ENCODE data around the gene MCCC2. TPM values are rescaled to one million over a fixed set of nuclear protein-coding genes. Genes with fewer than 3 reads are reported as not detected.

MCCC2 gene
- total RNA-seq, 1 donor from 2014 or later = 19.8 TPM

- Histone ChIP-seq H3K36me3 (ENCODE audit: control insufficient read depth in 3 of 3, insufficient read depth in 3 of 3, low read length in 3 of 3) (no peaks in the 10 kb centered on the region), H3K4me1 (ENCODE audit: control insufficient read depth in 3 of 3, insufficient read depth in 3 of 3, low read length in 3 of 3) (no peaks in the 10 kb centered on the region), H3K27me3 (ENCODE audit: control insufficient read depth in 3 of 3, insufficient read depth in 3 of 3, low read length in 3 of 3) (peaks cover 0 to 4% (median 3%) of the 10 kb centered on the region in 3 donors), H3K9me3 (ENCODE audit: control insufficient read depth in 3 of 3, low read length in 3 of 3) (no peaks in the 10 kb centered on the region), H3K9ac (ENCODE audit: low read depth in 1 of 3, low read length in 3 of 3) (no peak overlapping the region), H3K27ac (ENCODE audit: low read depth, low read length) (no peak overlapping the region), H3K4me3 (ENCODE audit: low read length in 3 of 3) (no peak overlapping the region)
Observed at GRCh38 chr5:71681296-71681695, 94.2 kb downstream of the MCCC2 start.

GRCh38 chr5:71684309-71684708 is 97.2 kb downstream of the MCCC2 start:
- Histone ChIP-seq H3K9me3 (ENCODE audit: control insufficient read depth in 3 of 3, low read length in 3 of 3) (no peaks in the 10 kb centered on the region), H3K27ac (ENCODE audit: low read depth, low read length) (no peak overlapping the region), H3K4me1 (ENCODE audit: control insufficient read depth in 3 of 3, insufficient read depth in 3 of 3, low read length in 3 of 3) (no peaks in the 10 kb centered on the region), H3K9ac (ENCODE audit: low read depth in 1 of 3, low read length in 3 of 3) (no peak overlapping the region), H3K4me3 (ENCODE audit: low read length in 3 of 3) (no peak overlapping the region), H3K27me3 (ENCODE audit: control insufficient read depth in 3 of 3, insufficient read depth in 3 of 3, low read length in 3 of 3) (peaks cover 0 to 4% (median 3%) of the 10 kb centered on the region in 3 donors), H3K36me3 (ENCODE audit: control insufficient read depth in 3 of 3, insufficient read depth in 3 of 3, low read length in 3 of 3) (no peaks in the 10 kb centered on the region)

DNA sequence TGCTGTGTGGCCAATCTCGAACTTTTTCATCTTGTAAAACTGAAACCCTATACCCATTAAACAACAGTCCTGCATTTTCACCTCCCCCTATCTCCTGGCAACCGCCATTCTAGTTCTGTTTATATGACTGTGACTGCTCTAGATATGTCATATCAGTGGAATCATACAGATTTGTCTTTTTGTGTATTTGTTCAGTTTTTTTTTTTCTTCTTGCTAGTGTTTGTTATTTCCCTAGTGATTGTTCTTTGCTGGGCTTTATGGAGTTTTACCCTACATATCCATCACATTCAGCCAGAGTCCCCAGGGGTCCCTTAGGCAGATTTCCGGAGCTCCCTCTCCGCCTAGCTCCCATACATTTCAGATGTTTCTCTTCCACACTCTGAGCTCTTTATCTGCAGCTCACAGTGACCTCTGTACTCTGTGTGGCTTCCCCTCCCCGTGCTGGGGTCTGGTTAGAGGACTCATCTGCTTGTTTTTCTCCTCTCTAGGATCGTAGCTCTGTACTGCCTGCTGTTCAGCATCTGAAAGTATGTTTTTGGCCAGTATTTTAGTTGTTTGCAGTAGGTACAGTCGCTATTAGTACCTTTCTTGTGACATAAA is 106.8 kb downstream of the MCCC2 start:
- Histone ChIP-seq H3K27ac (ENCODE audit: low read depth, low read length) (no peak overlapping the region), H3K4me1 (ENCODE audit: control insufficient read depth in 3 of 3, insufficient read depth in 3 of 3, low read length in 3 of 3) (no peaks in the 10 kb centered on the region), H3K36me3 (ENCODE audit: control insufficient read depth in 3 of 3, insufficient read depth in 3 of 3, low read length in 3 of 3) (no peaks in the 10 kb centered on the region), H3K4me3 (ENCODE audit: low read length in 3 of 3) (no peak overlapping the region), H3K9me3 (ENCODE audit: control insufficient read depth in 3 of 3, low read length in 3 of 3) (no peaks in the 10 kb centered on the region), H3K9ac (ENCODE audit: low read depth in 1 of 3, low read length in 3 of 3) (no peak overlapping the region), H3K27me3 (ENCODE audit: control insufficient read depth in 3 of 3, insufficient read depth in 3 of 3, low read length in 3 of 3) (peaks cover 0 to 7% (median 0%) of the 10 kb centered on the region in 3 donors)

DNA sequence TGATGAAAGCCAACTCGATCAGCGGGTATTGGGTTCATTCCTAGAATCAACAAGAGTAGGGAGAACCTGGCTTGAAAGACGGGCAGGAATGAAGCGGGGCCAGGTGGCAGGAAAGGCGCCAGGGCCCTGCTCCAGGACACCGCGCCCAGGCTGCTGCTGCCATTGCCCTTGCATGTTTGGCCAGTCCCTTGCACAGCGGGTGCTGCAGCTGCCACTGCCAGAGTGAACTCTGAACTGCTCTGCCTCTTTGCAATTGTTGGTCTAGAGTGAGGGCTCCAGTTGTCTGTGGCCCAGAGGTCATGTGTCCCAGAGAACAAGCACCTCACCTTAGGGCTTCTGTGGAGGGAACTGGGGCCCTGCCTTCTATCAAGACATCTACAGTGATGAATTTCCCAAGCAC is 107.9 kb downstream of the MCCC2 start:
- no peak overlapping the region for H3K27ac ChIP-seq (ENCODE audit: low read depth, low read length)
- H3K4me3 ChIP-seq (ENCODE audit: low read length in 3 of 3) = no peak overlapping the region
- H3K4me1 ChIP-seq (ENCODE audit: control insufficient read depth in 3 of 3, insufficient read depth in 3 of 3, low read length in 3 of 3) = no peaks in the 10 kb centered on the region
- no peaks in the 10 kb centered on the region for H3K36me3 ChIP-seq (ENCODE audit: control insufficient read depth in 3 of 3, insufficient read depth in 3 of 3, low read length in 3 of 3)
- H3K9me3 ChIP-seq (ENCODE audit: control insufficient read depth in 3 of 3, low read length in 3 of 3) = no peaks in the 10 kb centered on the region
- no peak overlapping the region for H3K9ac ChIP-seq (ENCODE audit: low read depth in 1 of 3, low read length in 3 of 3)
- H3K27me3 ChIP-seq (ENCODE audit: control insufficient read depth in 3 of 3, insufficient read depth in 3 of 3, low read length in 3 of 3) = peaks cover 0 to 7% (median 0%) of the 10 kb centered on the region in 3 donors

GRCh38 chr5:71695595-71695994 is 108.5 kb downstream of the MCCC2 start:
- Histone ChIP-seq H3K9me3 (ENCODE audit: control insufficient read depth in 3 of 3, low read length in 3 of 3) (no peaks in the 10 kb centered on the region), H3K27ac (ENCODE audit: low read depth, low read length) (no peak overlapping the region), H3K4me3 (ENCODE audit: low read length in 3 of 3) (no peak overlapping the region), H3K36me3 (ENCODE audit: control insufficient read depth in 3 of 3, insufficient read depth in 3 of 3, low read length in 3 of 3) (no peaks in the 10 kb centered on the region), H3K4me1 (ENCODE audit: control insufficient read depth in 3 of 3, insufficient read depth in 3 of 3, low read length in 3 of 3) (no peaks in the 10 kb centered on the region), H3K9ac (ENCODE audit: low read depth in 1 of 3, low read length in 3 of 3) (no peak overlapping the region), H3K27me3 (ENCODE audit: control insufficient read depth in 3 of 3, insufficient read depth in 3 of 3, low read length in 3 of 3) (peaks cover 0 to 7% (median 0%) of the 10 kb centered on the region in 3 donors)

DNA sequence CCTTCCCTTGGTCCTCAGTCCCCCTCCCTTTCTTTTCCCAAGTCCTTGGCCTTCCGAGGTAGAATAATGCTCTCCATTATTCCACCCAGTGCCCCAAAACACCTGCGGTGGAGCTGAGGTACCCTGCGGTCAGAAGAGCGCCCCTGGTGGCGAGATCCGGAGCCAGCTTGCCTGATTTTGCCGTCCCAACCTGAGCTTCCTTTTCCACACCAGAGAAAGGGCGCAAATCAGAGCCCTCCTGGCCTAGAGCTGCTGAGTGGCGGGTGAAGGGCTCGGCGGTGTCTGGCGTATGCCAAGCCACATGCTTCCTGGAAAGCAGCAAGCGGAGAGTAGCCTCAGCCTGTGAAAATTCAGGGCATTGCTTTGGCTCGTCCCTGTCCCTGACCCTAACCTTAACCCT is 110.8 kb downstream of the MCCC2 start:
- peaks cover 0 to 9% (median 4%) of the 10 kb centered on the region in 3 donors for H3K27me3 ChIP-seq (ENCODE audit: control insufficient read depth in 3 of 3, insufficient read depth in 3 of 3, low read length in 3 of 3)
- no peaks in the 10 kb centered on the region for H3K9me3 ChIP-seq (ENCODE audit: control insufficient read depth in 3 of 3, low read length in 3 of 3)
- H3K4me3 ChIP-seq (ENCODE audit: low read length in 3 of 3) = no peak overlapping the region
- no peak overlapping the region for H3K27ac ChIP-seq (ENCODE audit: low read depth, low read length)
- no peak overlapping the region for H3K9ac ChIP-seq (ENCODE audit: low read depth in 1 of 3, low read length in 3 of 3)
- H3K4me1 ChIP-seq (ENCODE audit: control insufficient read depth in 3 of 3, insufficient read depth in 3 of 3, low read length in 3 of 3) = no peaks in the 10 kb centered on the region
- H3K36me3 ChIP-seq (ENCODE audit: control insufficient read depth in 3 of 3, insufficient read depth in 3 of 3, low read length in 3 of 3) = no peaks in the 10 kb centered on the region

DNA sequence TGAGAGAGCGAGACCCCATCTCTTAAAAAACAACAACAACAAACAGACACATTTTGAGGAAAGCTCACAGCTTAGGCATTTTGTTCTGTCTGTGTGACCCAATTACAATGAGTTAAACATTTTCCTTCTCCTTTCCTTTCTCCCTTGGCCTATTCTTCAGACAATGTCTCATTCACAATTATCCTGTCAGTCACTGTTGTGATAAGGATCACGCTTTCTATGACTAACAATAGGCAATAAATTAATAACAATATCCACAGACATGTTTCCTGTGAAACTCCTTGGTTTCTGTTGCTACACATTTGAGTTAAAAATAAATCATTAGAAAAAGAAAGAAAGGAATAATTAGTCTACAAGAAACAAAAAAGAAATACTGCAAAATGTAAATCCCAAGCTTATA is 112.1 kb downstream of the MCCC2 start:
- Histone ChIP-seq H3K4me3 (ENCODE audit: low read length in 3 of 3) (no peak overlapping the region), H3K27ac (ENCODE audit: low read depth, low read length) (no peak overlapping the region), H3K27me3 (ENCODE audit: control insufficient read depth in 3 of 3, insufficient read depth in 3 of 3, low read length in 3 of 3) (peaks cover 0 to 10% (median 6%) of the 10 kb centered on the region in 3 donors), H3K9ac (ENCODE audit: low read depth in 1 of 3, low read length in 3 of 3) (no peak overlapping the region), H3K9me3 (ENCODE audit: control insufficient read depth in 3 of 3, low read length in 3 of 3) (no peaks in the 10 kb centered on the region), H3K4me1 (ENCODE audit: control insufficient read depth in 3 of 3, insufficient read depth in 3 of 3, low read length in 3 of 3) (no peaks in the 10 kb centered on the region), H3K36me3 (ENCODE audit: control insufficient read depth in 3 of 3, insufficient read depth in 3 of 3, low read length in 3 of 3) (no peaks in the 10 kb centered on the region)

DNA sequence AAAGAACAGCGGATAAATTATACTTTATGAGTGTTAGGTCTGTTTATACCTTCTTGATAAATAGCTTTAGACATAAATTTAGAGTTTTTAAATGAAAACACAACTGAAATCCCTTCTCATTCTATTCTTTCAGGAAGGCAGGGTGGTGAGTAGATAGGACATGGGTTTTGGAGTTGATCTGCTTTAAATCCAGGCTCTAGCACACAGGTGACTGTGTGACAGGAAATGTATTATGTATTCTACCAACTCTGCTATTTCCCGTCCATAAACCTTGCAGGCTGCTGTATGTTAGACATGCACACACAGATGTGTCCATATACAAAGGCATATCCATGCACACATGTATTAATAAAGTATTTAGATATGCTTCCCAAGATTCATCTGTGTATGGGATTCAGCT is 112.6 kb downstream of the MCCC2 start:
- Histone ChIP-seq H3K27me3 (ENCODE audit: control insufficient read depth in 3 of 3, insufficient read depth in 3 of 3, low read length in 3 of 3) (peaks cover 0 to 10% (median 6%) of the 10 kb centered on the region in 3 donors), H3K4me3 (ENCODE audit: low read length in 3 of 3) (no peak overlapping the region), H3K4me1 (ENCODE audit: control insufficient read depth in 3 of 3, insufficient read depth in 3 of 3, low read length in 3 of 3) (no peaks in the 10 kb centered on the region), H3K36me3 (ENCODE audit: control insufficient read depth in 3 of 3, insufficient read depth in 3 of 3, low read length in 3 of 3) (no peaks in the 10 kb centered on the region), H3K27ac (ENCODE audit: low read depth, low read length) (no peak overlapping the region), H3K9me3 (ENCODE audit: control insufficient read depth in 3 of 3, low read length in 3 of 3) (no peaks in the 10 kb centered on the region), H3K9ac (ENCODE audit: low read depth in 1 of 3, low read length in 3 of 3) (no peak overlapping the region)

DNA sequence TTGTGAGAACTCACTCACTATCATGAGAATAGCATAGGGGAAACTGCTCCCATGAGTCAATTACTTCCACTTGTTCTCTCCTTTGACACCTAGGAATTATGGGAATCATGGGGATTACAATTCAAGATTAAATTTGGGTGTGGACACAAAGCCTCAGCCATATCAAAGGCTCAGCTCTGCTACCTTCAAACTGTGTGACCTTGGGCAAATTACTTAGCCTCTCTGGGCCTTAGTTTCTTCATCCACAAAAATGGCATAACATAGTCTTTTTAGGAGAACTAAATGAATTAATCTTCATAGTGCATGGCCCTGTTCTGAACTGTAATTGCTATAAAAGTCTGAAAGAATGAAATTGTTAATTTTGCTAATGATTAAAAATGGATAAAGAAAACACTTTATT is 113.7 kb downstream of the MCCC2 start:
- no peaks in the 10 kb centered on the region for H3K9me3 ChIP-seq (ENCODE audit: control insufficient read depth in 3 of 3, low read length in 3 of 3)
- no peak overlapping the region for H3K27ac ChIP-seq (ENCODE audit: low read depth, low read length)
- no peaks in the 10 kb centered on the region for H3K36me3 ChIP-seq (ENCODE audit: control insufficient read depth in 3 of 3, insufficient read depth in 3 of 3, low read length in 3 of 3)
- H3K9ac ChIP-seq (ENCODE audit: low read depth in 1 of 3, low read length in 3 of 3) = no peak overlapping the region
- no peaks in the 10 kb centered on the region for H3K4me1 ChIP-seq (ENCODE audit: control insufficient read depth in 3 of 3, insufficient read depth in 3 of 3, low read length in 3 of 3)
- no peak overlapping the region for H3K4me3 ChIP-seq (ENCODE audit: low read length in 3 of 3)
- peaks cover 0 to 6% (median 6%) of the 10 kb centered on the region in 3 donors for H3K27me3 ChIP-seq (ENCODE audit: control insufficient read depth in 3 of 3, insufficient read depth in 3 of 3, low read length in 3 of 3)

DNA sequence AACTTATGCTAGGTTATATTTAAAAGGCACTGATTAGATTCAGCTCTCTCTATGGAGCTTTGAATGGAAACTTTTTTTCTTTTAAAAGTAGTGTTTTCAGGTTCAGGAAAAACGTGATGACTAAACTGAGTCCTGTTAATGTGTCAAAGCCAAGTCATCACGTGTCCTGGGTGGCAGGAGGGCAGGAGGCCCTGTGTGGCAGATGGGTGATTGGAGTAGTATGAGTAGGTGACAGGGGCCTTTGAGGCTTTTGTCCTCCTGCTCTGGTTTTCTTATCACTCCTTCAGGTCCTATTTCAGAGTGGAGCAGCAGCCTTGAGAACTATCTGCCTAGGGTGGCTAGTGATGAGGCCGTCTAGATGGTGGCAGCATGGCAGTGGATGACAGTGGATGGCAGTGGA is 114.3 kb downstream of the MCCC2 start:
- peaks cover 0 to 6% (median 6%) of the 10 kb centered on the region in 3 donors for H3K27me3 ChIP-seq (ENCODE audit: control insufficient read depth in 3 of 3, insufficient read depth in 3 of 3, low read length in 3 of 3)
- no peaks in the 10 kb centered on the region for H3K4me1 ChIP-seq (ENCODE audit: control insufficient read depth in 3 of 3, insufficient read depth in 3 of 3, low read length in 3 of 3)
- H3K9me3 ChIP-seq (ENCODE audit: control insufficient read depth in 3 of 3, low read length in 3 of 3) = no peaks in the 10 kb centered on the region
- H3K9ac ChIP-seq (ENCODE audit: low read depth in 1 of 3, low read length in 3 of 3) = no peak overlapping the region
- no peak overlapping the region for H3K27ac ChIP-seq (ENCODE audit: low read depth, low read length)
- H3K4me3 ChIP-seq (ENCODE audit: low read length in 3 of 3) = no peak overlapping the region
- no peaks in the 10 kb centered on the region for H3K36me3 ChIP-seq (ENCODE audit: control insufficient read depth in 3 of 3, insufficient read depth in 3 of 3, low read length in 3 of 3)

All from skeletal muscle tissue (tissue), 4 donors.